Measurements from ENCODE around the gene GPRC5B. TPM values are rescaled to one million over a fixed set of nuclear protein-coding genes. Genes with fewer than 3 reads are reported as not detected.

The GPRC5B gene
- total RNA-seq, 1 donor from 2014 or later: under 0.01 TPM

- DNase-seq (ENCODE audit: low read depth) (no peak), FAIRE-seq (no peak)
- no peak for TF ChIP-seq CTCF (IDR thresholded peaks at IDR 0.05; ENCODE audit: insufficient read depth, low read length, severe bottlenecking)
- no peak overlapping the region for H3K4me3 ChIP-seq (ENCODE audit: low read depth, low read length)
- H3K36me3 ChIP-seq (ENCODE audit: control insufficient read depth, insufficient read depth, low read length): no peaks in the 10 kb centered on the region
- no peaks in the 10 kb centered on the region for H3K27me3 ChIP-seq (ENCODE audit: control insufficient read depth, insufficient read depth, low read length)
Measured at GRCh38 chr16:19846436-19846835, 38.2 kb downstream of the GPRC5B start.

GRCh38 chr16:19844945-19845641 lies 39.6 kb downstream of the GPRC5B start:
- DNase-seq (ENCODE audit: low read depth) (no peak), FAIRE-seq (no peak)
- Histone ChIP-seq H3K36me3 (ENCODE audit: control insufficient read depth, insufficient read depth, low read length) (no peaks in the 10 kb centered on the region), H3K27me3 (ENCODE audit: control insufficient read depth, insufficient read depth, low read length) (no peaks in the 10 kb centered on the region), H3K4me3 (ENCODE audit: low read depth, low read length) (no peak overlapping the region)
- TF ChIP-seq CTCF (IDR thresholded peaks at IDR 0.05; ENCODE audit: insufficient read depth, low read length, severe bottlenecking): no peak

DNA sequence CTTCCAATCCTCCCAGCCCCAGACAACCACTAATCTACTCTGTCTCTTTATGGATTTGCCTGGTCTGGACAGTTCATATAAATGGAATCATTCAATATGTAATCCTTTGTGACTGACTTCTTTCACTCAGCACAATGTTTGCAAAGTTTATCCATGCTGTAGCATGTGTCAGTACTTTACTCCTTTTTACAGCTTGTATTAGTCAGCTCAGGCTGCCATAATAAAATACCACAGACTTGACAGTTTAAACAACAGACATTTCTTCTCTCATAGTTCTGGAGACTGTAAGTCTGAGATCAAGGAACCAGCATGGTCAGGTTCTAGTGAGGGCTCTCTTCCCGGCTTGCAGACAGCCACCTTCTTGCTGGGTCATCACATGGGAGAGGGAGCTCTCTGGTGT lies 41.3 kb downstream of the GPRC5B start:
- Histone ChIP-seq H3K36me3 (ENCODE audit: control insufficient read depth, insufficient read depth, low read length) (no peaks in the 10 kb centered on the region), H3K27me3 (ENCODE audit: control insufficient read depth, insufficient read depth, low read length) (no peaks in the 10 kb centered on the region), H3K4me3 (ENCODE audit: low read depth, low read length) (no peak overlapping the region)
- DNase-seq (ENCODE audit: low read depth) (peak; percentile 12), FAIRE-seq (no peak)
- no peak for TF ChIP-seq CTCF (IDR thresholded peaks at IDR 0.05; ENCODE audit: insufficient read depth, low read length, severe bottlenecking)

DNA sequence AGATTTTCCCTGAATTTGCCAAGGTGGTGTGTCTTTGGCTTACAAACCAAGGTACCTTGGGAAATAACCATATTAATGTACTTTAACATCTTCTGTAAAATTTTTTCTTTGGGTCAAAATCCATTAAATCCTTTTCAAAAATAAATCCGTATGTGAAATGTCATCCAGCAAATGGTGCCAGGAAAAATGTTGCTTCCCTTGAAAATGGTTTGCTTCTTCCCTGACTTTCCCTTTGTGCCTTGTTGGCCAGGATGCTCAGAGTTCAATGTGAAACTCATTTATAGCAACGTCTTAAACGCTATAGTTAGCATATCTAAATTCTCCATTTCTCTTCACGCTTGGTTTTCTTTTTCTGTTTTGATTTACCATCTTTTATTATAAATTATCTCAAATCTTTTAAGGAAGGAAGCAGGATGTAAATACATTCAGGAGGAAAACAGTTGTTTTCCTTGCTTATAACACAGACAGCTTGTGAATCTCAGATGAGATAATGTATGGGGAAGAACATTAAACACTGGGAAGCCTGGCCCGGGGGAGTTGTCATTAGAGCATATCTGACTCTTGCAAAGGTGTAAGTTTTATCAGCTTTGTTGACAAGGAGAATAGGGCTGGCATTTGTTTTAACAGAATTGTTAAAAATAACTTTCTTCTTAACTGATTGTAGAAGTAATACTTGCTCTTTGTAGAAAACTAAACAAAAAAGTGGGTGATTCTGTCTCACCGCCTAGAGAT lies 42.1 kb downstream of the GPRC5B start:
- DNase-seq (ENCODE audit: low read depth) (no peak), FAIRE-seq (no peak)
- no peak for TF ChIP-seq CTCF (IDR thresholded peaks at IDR 0.05; ENCODE audit: insufficient read depth, low read length, severe bottlenecking)
- Histone ChIP-seq H3K36me3 (ENCODE audit: control insufficient read depth, insufficient read depth, low read length) (no peaks in the 10 kb centered on the region), H3K27me3 (ENCODE audit: control insufficient read depth, insufficient read depth, low read length) (no peaks in the 10 kb centered on the region), H3K4me3 (ENCODE audit: low read depth, low read length) (no peak overlapping the region)

- TF ChIP-seq CTCF (IDR thresholded peaks at IDR 0.05; ENCODE audit: insufficient read depth, low read length, severe bottlenecking): no peak
- H3K36me3 ChIP-seq (ENCODE audit: control insufficient read depth, insufficient read depth, low read length): no peaks in the 10 kb centered on the region
- DNase-seq (ENCODE audit: low read depth): no peak
- no peak for FAIRE-seq
- H3K27me3 ChIP-seq (ENCODE audit: control insufficient read depth, insufficient read depth, low read length): no peaks in the 10 kb centered on the region
- no peak overlapping the region for H3K4me3 ChIP-seq (ENCODE audit: low read depth, low read length)
Measured at GRCh38 chr16:19841184-19841583, 43.5 kb downstream of the GPRC5B start.

All from bronchial epithelial cell (primary cell).